Measurements from ENCODE around the gene SH2D7. TPM values are rescaled to one million over a fixed set of nuclear protein-coding genes. Genes with fewer than 3 reads are reported as not detected.

Gene SH2D7
- polyA plus RNA-seq, 3 donors = 0.83 to 1.2 (median 0.93) TPM

DNA sequence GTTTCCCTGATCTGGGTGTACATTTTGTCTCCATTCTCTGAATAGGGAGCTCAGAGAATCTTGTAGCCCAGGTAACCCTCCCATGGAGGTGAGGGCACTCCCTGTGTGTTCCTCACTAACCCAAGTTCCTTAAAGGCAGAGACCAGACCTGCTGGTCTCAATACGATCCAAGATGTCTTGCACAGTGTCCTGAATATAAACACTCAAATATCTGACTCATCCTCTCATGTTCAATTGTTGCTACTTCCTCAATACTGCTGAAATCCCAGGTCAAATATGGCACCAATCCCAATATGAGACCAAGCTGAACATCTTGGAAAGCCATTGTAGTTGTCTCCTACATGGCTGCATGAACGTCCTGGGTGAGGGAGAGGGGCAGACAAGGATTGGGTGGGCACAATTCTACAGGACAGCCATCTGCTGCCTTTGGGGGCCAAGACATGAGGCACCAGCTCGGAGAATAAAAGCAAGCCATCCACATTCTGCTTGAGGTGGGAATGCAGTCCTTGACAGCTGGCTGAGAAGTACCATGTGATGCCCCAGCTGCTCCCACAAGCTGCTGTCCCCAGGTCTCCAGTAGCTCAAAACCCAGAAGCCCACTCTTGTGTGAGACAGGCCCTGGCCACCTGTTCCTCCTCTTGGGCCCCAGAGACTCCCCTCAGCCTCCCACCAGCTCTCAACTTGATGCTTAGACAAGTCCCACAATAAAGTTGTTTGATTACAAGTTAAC, 33.1 kb upstream of the SH2D7 start:
- no peak for DNase-seq

DNA sequence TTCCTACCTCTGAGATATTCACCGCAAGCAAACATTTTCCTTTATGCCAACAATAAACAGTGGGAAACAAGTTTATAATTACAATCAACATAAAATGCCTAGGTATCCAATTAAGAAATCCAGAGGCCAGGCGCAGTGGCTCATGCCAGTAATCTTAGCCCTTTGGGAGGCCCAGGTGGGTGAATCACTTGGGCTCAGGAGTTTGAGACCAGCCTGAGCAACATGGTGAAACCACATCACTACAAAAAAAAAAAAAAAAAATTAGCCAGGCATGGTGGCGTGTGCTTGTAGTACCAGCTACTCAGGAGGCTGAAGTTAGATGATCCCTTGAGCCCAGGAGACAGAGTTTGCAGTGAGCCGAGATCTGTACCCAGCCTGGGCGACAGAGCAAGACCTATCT, 32.1 kb upstream of the SH2D7 start:
- no peak for DNase-seq

DNA sequence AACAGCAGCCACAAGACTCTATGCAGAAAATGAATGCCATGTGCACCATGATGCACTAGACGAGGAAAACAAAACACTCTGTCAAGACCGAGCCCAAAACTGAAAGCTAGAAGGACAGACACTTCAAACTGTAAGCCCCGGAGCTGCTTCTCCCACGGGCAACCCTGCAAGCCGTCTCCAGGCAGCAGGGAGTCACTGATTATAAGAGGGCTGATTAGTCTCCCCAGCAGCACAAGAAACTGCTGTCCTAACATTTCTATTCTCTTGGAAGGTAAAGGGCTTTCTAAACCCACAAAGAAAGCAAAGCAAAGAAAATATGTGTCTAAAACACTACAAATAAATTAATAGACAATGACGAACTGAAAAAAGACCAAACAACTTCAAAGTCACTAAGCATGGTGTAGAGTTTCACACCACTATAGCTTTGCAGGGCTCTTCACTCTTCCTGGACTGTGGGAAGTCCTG, 30.4 kb upstream of the SH2D7 start:
- no peak for DNase-seq

DNA sequence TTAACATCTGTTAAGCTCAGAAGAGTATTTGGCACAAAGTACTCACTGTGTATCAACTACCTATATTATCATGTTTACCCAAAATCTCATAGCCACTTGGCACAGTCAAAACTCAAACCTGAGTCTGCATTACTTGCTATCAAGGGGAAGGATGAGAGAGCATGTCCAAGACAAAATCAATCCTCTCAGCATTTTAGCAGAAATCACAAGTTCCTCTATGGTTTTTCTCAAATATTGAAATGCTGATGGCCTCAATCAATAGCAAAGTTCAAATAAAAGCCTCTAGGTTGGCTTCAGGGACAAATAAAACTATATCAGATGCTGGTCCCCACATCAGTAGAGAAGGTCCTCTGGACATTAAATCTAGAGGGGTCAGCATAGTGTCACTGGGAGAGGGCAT, 29.1 kb upstream of the SH2D7 start:
- no peak for DNase-seq

DNA sequence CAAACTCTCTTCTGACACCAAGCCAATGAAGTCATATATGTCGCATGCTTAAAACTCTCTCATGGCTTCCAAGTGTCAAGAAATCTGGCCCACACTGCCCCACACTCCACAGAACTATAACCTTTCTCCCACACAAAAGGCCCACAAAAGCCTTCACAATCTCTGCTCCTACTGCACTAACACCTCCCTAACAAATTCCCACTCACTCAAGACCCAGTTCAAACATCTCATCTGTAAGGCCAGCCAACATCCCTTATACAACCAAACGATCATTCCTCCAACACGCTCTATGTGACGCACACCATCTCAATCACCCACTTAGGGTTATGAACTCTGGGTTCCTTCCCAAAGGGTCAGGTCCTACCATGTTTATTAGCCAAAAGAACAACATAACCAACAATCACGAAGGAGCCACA, 28.4 kb upstream of the SH2D7 start:
- no peak for DNase-seq

DNA sequence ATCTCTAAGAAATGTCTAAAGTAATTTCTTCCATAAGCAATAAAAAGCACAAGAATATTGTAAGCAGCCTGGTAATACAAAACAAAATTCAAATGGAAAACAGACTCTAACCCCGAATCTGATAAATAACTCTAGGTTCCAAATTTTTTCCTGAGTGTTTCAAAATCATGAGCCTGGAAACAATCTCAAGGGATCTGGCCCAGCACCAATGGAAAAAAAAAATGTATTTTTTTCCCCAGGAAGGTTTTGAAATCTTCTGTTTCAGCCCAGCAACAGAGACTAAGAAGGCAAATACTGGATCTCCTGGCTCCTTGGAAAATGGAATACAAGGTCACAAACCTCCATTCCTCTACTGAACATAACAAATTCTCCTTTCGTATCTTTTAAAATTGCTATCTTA, 27.8 kb upstream of the SH2D7 start:
- DNase-seq = no peak

DNA sequence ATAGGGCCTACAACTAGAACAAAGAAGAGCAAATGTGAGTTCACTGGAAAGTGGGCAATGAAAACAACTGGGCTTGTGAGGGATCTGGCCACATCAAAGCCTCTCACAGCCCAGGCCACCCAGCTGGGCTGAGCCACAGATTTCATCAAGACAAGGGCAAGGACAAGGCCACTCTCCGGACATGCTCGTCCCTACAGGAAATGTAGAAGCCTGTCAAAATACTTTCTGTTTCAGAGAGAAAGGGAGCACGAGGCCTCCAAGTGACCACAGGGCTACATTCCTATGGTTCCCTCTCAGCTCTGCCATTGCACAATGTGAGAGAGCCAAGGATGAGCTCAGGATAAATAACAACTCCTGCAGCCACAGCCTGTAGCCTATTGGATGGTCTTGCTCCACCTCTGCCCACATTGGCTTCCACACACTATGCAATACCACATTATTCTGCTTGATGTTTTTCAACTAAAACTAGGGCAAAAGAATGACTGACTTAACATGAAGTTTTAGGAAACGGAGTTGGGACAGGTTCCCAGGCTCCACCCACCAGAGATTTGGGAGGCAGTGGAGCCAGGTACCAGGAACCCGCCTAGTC, 27.0 kb upstream of the SH2D7 start:
- no peak for DNase-seq

DNA sequence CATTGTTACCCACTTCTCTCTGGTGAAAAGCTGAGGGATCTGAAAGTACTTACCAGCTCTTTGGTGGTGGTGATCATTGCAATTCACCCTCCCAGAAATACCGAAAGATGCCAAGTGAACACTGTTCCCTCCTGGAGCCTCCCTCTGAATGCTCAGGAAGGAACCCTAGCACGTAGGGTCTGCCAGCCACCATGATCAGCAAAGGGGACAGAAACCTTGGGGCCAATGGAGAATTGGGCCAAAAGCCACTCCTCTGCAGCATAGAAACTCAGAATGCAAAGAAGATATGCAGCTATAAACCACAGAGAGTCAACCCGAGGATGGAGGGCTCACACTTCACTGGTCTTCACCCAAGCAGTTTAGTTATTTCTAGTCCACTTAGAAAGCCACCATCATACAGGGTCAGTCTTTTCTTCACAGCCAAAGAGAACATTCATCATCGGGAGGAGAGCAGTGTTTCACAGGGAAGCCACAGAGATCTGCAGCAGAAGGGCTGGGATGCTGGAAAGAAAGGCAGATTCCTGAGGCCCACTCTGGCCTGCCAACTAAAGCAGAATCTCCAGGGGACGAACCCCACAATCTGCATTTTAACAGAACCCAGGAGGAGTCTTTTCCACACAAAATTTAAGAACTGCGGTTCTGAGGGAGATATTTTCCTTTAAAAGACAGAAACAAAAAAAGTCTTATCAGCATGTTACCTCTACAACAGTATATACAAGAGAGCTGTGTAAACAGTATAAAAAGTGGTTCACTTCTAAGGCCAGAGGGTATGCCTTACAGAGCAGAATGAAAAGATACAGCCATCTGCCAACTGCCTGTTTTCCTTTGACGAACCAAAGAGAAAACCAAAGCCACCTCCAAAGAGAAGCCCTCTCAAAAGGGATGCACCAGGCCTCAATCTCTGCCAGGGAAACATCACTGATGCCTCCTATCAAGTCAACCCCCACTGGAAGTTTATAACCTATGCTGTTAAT, 26.1 kb upstream of the SH2D7 start:
- DNase-seq = no peak

DNA sequence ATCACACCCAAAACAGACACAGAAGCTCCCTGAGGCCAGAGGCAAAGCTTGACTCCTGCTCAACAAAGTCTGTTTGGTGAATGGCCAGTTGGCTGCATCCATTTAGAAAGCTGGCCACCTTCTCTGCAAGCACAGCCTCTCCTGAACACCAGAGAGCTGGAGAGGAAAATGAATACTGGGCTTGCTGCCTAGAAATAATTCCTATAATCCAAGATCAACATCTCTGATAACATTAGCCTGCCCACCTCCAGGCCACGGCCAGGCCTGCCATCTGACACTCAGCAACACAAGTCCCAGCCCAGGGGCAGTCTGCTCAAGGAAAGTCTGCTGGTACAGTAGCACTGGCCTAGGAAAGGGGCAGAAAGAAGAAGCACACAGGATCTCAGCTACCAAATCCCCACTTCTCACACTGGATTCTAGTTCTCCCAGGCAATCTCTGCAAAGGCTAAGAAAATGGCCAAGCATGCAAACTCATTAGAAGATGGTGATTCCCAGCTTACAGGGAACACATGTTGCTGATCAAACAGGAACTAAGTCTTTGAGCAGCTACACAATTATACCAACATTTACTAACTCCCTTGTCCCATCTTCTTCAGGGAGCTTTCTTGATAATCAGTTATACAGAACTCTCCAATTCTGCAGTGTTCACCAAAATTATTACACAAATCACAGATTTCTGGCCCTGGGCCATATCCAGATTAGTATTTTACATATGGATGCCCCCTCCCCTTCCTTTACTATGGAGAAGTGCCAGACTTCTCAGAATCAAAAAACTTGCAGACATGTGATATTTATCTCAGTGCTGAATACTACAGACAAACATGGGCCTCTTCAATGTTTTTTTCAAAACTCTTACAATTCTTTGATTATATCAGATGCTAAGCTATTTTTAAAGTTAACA, 24.8 kb upstream of the SH2D7 start:
- no peak for DNase-seq

DNA sequence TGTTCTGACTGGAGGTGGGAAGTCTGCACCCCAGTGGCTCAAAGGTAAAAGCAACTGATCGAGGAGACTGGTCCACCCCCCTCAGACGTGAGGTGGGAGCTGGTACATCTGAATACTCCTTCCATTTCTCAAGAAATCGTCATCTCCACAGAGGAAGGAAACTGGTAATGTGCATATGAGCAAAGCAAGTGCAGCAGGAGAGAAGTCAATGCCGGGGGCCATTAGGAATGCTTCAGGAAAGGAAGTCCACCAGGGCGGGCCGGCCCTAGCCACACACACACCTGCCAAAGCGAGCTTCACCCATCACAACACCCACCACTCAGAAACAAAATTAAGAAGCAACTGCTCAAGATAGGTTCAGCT, 23.3 kb upstream of the SH2D7 start:
- DNase-seq = no peak

DNA sequence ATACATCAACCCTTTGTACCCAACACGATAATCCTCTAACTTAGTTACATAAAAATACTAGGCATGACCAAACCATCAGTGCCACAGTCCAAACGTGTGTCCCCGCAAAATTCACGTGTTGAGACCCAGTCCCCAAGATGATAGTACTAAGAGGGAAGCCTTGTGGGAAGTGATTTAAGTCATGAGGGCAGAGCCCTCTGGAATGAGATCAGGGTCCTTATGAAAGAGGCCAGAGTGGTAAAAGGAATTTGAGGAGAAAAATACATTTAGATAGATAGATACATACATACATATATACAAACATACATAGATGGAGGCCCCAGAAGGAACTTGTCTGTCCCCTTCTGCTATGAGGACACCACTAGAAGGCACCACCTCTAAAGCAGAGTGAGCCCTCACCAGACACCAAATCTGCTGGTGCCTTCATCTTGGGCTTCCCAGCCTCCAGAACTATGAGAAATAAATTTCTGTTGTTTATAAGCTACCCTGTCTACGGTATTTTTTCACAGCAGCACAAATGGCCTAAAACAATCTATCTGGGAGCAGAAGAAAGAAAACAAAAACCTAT, 22.8 kb upstream of the SH2D7 start:
- DNase-seq = no peak

DNA sequence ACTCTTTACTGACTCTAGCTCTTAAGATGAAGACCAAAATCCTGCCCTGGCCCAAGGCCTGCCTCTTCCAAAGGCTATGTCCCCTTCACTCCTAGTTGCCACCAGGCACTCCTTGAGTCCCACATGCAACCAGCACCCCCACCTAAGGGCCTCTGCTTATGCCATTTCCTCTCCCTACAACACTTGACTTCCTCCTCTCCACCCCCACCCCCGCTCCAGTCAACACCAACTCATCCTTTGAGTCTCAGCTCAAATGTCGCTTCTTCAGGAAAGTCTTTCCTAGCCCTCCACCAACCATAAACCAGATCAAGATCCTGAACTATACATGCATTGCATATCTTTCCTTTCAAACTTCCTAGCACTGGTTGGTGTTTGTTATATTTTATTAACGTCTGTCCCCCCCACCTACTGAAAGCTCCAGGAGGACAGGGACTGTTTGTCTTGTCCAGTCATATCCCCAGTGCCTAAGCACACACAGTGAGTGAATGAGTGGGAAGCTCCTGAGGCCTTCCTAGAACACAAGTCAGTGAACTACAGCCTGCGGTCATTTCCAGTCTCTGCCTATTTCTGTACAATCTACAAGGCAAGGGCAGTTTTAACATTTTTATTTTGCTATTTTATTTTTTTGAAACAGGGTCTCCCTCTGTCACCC, 22.2 kb upstream of the SH2D7 start:
- DNase-seq = no peak

DNA sequence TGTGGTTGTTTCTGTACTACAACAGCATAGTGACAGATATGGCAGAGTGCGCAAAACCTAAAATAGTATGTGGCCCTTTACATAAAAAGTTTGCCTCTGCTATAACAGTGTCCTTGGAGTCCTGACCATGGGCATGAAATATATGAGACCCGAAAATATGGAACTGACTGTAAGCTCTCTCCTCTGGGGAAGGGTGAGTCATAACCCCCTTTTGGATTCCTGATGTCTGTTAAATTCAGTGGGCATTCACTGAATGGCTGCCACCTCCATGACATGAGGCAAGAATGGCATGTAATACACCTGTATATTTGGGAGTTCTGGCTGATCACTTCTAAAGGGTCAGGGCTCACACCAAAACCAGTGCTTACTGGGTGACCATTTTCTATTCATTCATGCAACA, 21.0 kb upstream of the SH2D7 start:
- no peak for DNase-seq

DNA sequence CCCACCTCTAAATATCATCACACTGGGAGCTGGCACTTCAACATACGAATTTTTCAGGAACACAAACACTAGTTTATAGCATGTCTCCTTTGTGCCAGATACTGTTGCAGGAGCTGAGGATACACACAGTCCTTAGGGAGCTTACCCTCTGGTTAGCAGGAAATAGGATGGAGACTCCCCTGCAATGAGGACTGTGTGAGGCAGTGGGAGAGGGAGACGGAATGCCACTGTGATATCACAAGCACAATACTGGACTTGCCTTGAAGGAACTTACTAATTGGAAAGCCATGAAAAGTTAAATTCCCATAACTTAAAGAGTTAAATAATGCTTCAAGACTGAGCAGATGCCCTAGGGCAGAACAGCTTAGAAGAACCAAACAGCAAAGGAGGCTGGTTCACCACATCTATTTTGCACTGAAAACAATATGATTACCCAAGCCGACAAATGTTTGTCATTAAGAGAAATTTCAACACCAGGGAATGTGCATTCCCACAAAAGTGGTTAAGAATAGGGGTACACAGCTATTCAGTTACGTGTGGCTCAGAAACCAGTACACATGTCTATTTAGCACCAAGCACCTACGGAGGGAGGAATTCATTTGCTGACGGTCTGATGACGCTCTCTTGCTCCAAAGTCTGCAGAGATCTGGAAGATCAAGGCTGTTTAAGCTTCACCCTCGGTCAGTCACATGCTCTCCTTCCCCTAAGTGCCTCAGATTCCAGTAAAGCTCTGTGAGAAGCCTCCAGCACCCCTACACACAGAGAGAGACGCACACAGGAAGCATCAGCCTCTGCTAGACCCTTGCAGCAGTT, 20.1 kb upstream of the SH2D7 start:
- no peak for DNase-seq

DNA sequence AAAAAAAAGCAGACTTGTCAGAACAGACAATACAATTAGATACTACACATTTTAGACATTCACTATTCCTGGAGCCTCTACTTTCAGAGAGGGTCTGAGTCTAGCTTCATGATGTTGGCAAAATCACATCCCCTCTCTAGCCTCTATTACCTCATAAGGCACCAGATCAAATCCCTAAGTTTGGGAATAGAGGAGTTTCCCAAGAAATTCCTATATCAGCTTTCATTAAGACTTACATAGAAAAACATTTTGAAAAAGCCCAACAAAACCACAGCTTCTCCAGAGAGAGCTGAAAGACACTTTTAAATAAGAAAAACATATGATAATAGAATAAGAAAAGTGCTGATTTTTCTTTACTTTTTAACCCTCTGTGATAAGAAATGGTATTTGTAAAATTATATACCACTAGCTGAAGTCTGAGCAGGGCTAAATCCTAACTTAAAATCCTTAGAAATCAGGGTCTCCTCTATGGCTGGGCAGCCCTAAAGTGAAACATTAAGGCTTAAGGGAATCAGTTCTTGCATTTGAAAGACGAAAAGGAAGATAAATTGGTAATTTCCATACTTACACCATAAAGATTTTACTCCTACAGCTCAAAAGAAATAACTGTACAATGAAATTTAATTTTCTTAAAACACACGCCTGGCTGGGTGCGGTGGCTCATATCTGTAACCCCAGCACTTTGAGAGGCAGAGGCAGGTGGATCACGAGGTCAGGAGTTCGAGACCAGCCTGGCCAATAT, 19.1 kb upstream of the SH2D7 start:
- no peak for DNase-seq

DNA sequence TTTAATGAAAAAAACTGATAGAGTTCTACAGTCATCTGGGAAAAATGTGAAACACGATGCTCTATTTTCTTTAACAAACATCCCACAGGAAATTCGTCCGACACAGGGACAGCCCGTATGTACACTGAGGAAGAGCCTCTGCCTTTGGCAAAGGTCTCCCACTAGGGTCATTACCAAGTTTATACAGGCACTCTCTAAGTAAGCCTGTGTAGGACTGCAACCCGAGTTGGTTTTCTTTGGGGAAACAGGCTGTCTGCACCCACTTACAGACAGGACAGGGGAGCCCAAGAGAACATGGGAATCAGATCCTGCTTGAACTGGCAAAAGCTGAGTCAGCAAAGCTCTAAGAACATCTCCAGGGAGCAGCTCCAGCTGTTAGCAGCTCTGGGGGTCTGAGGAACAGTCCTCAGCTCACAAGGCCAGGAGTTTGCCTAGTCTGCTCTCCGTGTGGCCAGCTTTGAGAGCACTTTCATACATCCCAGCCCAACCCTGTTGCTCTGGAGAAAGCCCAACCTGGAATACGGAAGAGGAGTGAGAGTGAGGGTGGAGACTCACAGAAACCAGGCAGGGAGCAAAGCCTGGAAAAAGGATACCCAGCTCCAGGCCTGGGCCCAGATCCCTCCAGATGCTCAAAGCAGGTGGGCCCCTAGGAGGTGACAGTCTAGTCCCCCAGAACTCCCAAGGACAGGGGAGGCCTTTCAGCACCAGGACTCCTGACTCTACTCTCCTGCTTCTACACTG, 16.7 kb upstream of the SH2D7 start:
- DNase-seq = peak; percentile 81

DNA sequence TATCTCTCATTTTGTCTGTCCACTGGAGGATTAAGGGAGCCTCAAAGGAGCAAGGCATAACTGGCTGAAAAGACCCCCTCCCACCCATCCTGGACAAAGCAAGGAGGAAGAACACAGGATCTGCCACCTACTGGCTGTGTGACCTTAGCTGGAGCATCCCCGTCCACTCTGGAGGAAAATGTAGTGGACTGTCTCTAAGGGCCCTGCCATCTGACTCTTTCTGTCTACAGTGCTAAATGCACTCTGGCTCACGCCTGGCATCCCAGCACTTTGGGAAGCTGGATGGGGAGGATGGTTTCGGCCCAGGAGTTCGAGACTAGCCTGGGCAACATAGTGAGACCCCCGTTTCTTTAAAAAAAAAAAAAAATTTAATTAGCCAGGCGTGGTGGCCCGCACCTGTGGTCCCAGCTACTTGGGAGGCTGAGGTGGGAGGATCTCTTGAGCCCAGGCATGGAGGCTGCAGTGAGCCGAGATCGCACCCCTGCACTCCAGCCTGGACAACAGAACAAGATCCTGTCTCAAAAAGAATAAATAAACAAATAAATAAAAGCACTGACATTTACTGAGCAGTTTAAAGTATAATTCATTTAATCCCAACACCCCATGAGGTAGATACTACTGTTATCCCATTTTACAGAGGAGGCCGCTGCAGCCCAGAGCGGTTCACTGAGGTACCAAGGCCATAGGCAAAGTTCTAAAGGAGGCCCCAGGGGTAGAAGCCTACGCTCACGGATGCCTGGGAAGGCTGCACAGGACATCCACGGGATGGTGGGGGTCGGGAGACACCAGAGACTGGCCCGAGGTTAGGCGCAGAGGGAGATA, 15.9 kb upstream of the SH2D7 start:
- no peak for DNase-seq
